Cardiac muscle cell (in vitro differentiated cells and primary cell): ENCODE data around the gene SERPINF2. TPM values are rescaled to one million over a fixed set of nuclear protein-coding genes. Genes with fewer than 3 reads are reported as not detected.

ENCODE experiments used
- DNase-seq, 2 donors: peaks; one replicate each; pipeline versions ENCODE4 v3.0.0 to v3.0.0-alpha.2; 2010 to 2017; ENCODE audit warnings: low read depth in 1 of 2, low spot score in 1 of 2
- H3K27ac ChIP-seq: fragments of 200-600 bp; sonication (generic); 2 replicates; pipeline ENCODE4 v1.5.1; 2016
- H3K27me3 ChIP-seq: fragments of 200-600 bp; sonication (generic); 2 replicates; pipeline ENCODE4 v1.6.0; 2016; ENCODE audit warnings: control low read depth
- H3K36me3 ChIP-seq: fragments of 200-600 bp; sonication (generic); 2 replicates; pipeline ENCODE4 v1.5.1; 2016; ENCODE audit warnings: control low read depth
- H3K4me1 ChIP-seq: fragments of 200-600 bp; sonication (generic); 2 replicates; pipeline ENCODE4 v1.8.1; 2017; ENCODE audit warnings: low read depth, mild to moderate bottlenecking, mixed run types
- H3K4me3 ChIP-seq: fragments of 200-600 bp; sonication (generic); 2 replicates; pipeline ENCODE4 v1.5.1; 2016; ENCODE audit warnings: mild to moderate bottlenecking
- H3K9me3 ChIP-seq: fragments of 200-600 bp; sonication (generic); 2 replicates; pipeline ENCODE4 v1.5.1; 2017; ENCODE audit warnings: low read depth, mild to moderate bottlenecking, control low read depth
- polyA plus RNA-seq: library from polyadenylated mRNA; unstranded; fragments of >200 nt; fragmentation: Nextera tagmentation; extraction: Ambion mirVana; gene quantifications from 2 replicates; pipeline ENCODE4 v1.2.1, GENCODE V29; 2016
- total RNA-seq: library from RNA; depleted of rRNA; stranded (reverse); fragments of >200 nt; gene quantifications from 2 replicates; pipeline ENCODE4 v1.2.3, GENCODE V29; 2016
- TF ChIP-seq, protein P1 (sequence below): IDR thresholded peaks from 2 replicates; pipeline ENCODE4 v1.5.1; 2012; ENCODE audit warnings: low read depth, mild to moderate bottlenecking, low read length

Gene SERPINF2
- total and polyA plus RNA-seq, 2 experiments from 2014 or later: 2.2 TPM; not detected in 1

- H3K27ac ChIP-seq: no peak overlapping the region
- no peak for DNase-seq
Observed at GRCh38 chr17:1782171-1782567, 39.5 kb downstream of the SERPINF2 start.

GRCh38 chr17:1783271-1783670 is 40.6 kb downstream of the SERPINF2 start:
- Histone ChIP-seq H3K27me3 (no peaks in the 10 kb centered on the region), H3K36me3 (peaks cover 22% of the 10 kb centered on the region), H3K27ac (peak overlapping the region; percentile 67), H3K9me3 (no peaks in the 10 kb centered on the region), H3K4me1 (no peaks in the 10 kb centered on the region), H3K4me3 (no peak overlapping the region)
- TF ChIP-seq, protein P1, sequence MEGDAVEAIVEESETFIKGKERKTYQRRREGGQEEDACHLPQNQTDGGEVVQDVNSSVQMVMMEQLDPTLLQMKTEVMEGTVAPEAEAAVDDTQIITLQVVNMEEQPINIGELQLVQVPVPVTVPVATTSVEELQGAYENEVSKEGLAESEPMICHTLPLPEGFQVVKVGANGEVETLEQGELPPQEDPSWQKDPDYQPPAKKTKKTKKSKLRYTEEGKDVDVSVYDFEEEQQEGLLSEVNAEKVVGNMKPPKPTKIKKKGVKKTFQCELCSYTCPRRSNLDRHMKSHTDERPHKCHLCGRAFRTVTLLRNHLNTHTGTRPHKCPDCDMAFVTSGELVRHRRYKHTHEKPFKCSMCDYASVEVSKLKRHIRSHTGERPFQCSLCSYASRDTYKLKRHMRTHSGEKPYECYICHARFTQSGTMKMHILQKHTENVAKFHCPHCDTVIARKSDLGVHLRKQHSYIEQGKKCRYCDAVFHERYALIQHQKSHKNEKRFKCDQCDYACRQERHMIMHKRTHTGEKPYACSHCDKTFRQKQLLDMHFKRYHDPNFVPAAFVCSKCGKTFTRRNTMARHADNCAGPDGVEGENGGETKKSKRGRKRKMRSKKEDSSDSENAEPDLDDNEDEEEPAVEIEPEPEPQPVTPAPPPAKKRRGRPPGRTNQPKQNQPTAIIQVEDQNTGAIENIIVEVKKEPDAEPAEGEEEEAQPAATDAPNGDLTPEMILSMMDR: no peak
- peak in 1 of 2 donors; percentile 43 for DNase-seq

More at GRCh38 chr17:1782171-1782567, 39.5 kb downstream of the SERPINF2 start:
- TF ChIP-seq, protein P1: no peak
- no peaks in the 10 kb centered on the region for H3K27me3 ChIP-seq
- H3K4me1 ChIP-seq: no peaks in the 10 kb centered on the region
- H3K4me3 ChIP-seq: no peak overlapping the region
- peaks cover 31% of the 10 kb centered on the region for H3K36me3 ChIP-seq
- H3K9me3 ChIP-seq: no peaks in the 10 kb centered on the region

DNA sequence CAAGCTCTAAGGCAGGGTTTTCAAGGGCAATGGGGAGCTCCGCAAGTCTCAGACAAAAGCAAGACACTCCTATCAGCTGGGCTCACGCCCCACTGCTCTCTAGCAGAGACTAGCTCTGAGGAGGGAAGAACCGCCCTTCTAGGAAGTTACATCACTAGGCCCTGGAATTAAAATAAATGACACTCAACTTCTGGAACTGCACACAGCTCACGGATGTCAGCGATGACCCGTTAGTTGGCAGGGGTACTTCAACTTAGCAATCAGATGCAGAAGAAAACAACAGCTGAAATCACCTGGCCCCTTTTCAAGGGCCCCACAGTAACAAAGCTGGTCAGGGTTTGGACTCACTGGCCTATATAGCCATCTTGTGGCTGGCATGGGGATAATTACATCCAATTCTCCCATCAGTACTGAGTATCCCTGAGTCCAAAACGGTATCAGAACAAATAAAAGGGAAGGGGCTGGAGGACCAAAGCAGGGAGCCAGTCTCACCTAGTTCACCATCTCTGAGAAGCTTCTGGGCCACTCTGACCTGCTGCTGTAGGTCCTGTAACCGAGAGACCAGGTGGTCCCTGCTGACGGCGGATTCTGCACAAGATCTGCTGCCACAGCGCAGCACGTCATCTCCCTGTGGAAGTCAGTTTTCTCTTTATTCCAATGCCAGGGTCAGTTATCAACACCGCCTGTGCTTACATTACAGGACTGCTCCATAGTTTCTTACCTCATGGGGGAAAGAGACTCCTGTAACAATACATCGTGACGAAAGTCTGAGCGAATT is 41.4 kb downstream of the SERPINF2 start:
- Histone ChIP-seq H3K4me1 (no peaks in the 10 kb centered on the region), H3K4me3 (no peak overlapping the region), H3K36me3 (peaks cover 22% of the 10 kb centered on the region), H3K27ac (peak overlapping the region; percentile 67), H3K9me3 (no peaks in the 10 kb centered on the region), H3K27me3 (no peaks in the 10 kb centered on the region)
- TF ChIP-seq, protein P1: peak; percentile 78
- peak; percentile 57 to 96 for DNase-seq

DNA sequence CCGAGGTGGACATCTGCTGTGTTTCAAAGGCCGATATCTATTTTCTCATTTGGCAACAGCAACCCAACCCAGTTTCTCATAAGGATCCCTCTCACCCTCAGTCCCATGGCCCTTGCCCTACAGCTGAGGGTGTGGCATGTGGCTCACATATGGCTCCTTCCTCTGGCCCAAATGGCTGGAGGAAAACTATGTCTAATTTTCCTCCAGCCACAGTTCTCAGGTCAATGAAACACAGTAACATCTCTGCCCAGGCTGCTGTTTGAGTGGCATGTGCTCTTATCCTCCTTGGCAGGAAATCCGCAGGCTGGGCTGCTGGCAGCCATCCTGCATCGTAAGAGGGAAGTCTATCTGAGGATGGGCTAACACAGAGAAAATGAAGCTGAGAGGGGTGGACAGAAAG is 43.3 kb downstream of the SERPINF2 start:
- no peak overlapping the region for H3K4me3 ChIP-seq
- DNase-seq: no peak
- TF ChIP-seq, protein P1: no peak
- H3K36me3 ChIP-seq: peaks cover 21% of the 10 kb centered on the region
- H3K4me1 ChIP-seq: peaks cover 6% of the 10 kb centered on the region
- no peak overlapping the region for H3K27ac ChIP-seq
- H3K27me3 ChIP-seq: no peaks in the 10 kb centered on the region
- H3K9me3 ChIP-seq: no peaks in the 10 kb centered on the region

DNA sequence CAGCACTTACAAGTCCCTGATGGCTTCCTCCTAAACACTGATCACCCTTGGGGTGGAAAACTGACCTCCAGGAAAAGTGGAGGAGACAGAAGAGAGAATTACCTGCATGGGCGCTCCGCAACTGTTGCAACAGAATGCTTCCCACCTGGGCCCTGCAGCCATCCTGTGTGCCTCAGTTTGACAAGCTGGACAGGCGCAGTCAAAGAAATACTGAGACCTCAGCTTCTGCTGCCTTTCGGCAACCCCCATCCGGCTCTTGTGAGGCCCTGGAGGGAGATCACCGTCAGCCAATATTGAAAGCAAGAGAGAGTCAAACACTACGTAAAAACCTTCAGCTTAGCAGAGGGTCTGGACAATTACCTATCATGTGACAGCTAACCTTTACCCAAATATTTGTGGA is 44.0 kb downstream of the SERPINF2 start:
- Histone ChIP-seq H3K4me1 (peaks cover 6% of the 10 kb centered on the region), H3K9me3 (no peaks in the 10 kb centered on the region), H3K4me3 (no peak overlapping the region), H3K27me3 (no peaks in the 10 kb centered on the region), H3K36me3 (peaks cover 16% of the 10 kb centered on the region), H3K27ac (no peak overlapping the region)
- TF ChIP-seq, protein P1: no peak
- no peak for DNase-seq
